Keratinocyte (primary cell): Measurements from ENCODE around the gene ANKRD44. TPM values are rescaled to one million over a fixed set of nuclear protein-coding genes. Genes with fewer than 3 reads are reported as not detected.

Experiments used
- DNase-seq: peaks from one replicate; pipeline ENCODE4 v3.0.0-alpha.2; 2011; ENCODE audit warnings: low read depth, missing footprints, low spot score
- FAIRE-seq: peaks from 2 replicates; lab custom pipeline; 2011; peaks lifted over from hg19 to GRCh38; lab: Jason Lieb, UNC
- H2AFZ ChIP-seq: 2 replicates; pipeline ENCODE4 v1.6.0; 2012; ENCODE audit warnings: low read length, control low read depth, inconsistent platforms; ENCODE audit not compliant: control insufficient read depth
- H3K27ac ChIP-seq: 2 replicates; pipeline ENCODE4 v1.5.1; 2011; ENCODE audit warnings: low read length; ENCODE audit not compliant: control insufficient read depth, insufficient read depth
- H3K27me3 ChIP-seq: 3 replicates; pipeline ENCODE4 v1.6.0; 2011; ENCODE audit warnings: low read length; ENCODE audit not compliant: control insufficient read depth, insufficient read depth; ENCODE audit errors: extremely low read depth
- H3K36me3 ChIP-seq, 2 experiments: 2 replicates in 1 of 2; 3 replicates in 1 of 2; pipeline ENCODE4 v1.5.1; 2011; ENCODE audit warnings: low read length in 2 of 2, mild to moderate bottlenecking in 1 of 2; ENCODE audit not compliant: control insufficient read depth in 2 of 2, insufficient read depth in 2 of 2; ENCODE audit errors: extremely low read depth in 1 of 2
- H3K4me1 ChIP-seq: 3 replicates; pipeline ENCODE4 v1.5.1; 2011; ENCODE audit warnings: low read length; ENCODE audit not compliant: control insufficient read depth, insufficient read depth; ENCODE audit errors: extremely low read depth
- H3K4me2 ChIP-seq: 3 replicates; pipeline ENCODE4 v1.6.0; 2011; ENCODE audit warnings: low read depth, low read length; ENCODE audit not compliant: control insufficient read depth, insufficient read depth; ENCODE audit errors: extremely low read depth
- H3K4me3 ChIP-seq, 3 experiments: fragments of 200-600 bp in 1 of 3; sonication (generic) in 1 of 3; 2 replicates in 2 of 3; 3 replicates in 1 of 3; pipeline ENCODE4 v1.5.1; 2011 to 2016; ENCODE audit warnings: low read length in 3 of 3, mild to moderate bottlenecking in 3 of 3, control low read depth in 2 of 3, inconsistent platforms in 1 of 3, low read depth in 1 of 3, mixed read lengths in 1 of 3, mixed run types in 1 of 3, moderate library complexity in 1 of 3; ENCODE audit not compliant: control insufficient read depth in 2 of 3, insufficient read depth in 2 of 3; ENCODE audit errors: extremely low read depth in 1 of 3
- H3K79me2 ChIP-seq: 2 replicates; pipeline ENCODE4 v1.6.0; 2012; ENCODE audit warnings: low read length; ENCODE audit not compliant: control insufficient read depth, insufficient read depth
- H3K9ac ChIP-seq: 3 replicates; pipeline ENCODE4 v1.6.0; 2011; ENCODE audit warnings: low read length; ENCODE audit not compliant: control insufficient read depth, insufficient read depth; ENCODE audit errors: extremely low read depth
- H3K9me1 ChIP-seq: 3 replicates; pipeline ENCODE4 v1.6.0; 2011; ENCODE audit warnings: low read length; ENCODE audit not compliant: control insufficient read depth, insufficient read depth; ENCODE audit errors: extremely low read depth
- H3K9me3 ChIP-seq: 2 replicates; pipeline ENCODE4 v1.5.1; 2012; ENCODE audit warnings: low read depth, low read length; ENCODE audit not compliant: control insufficient read depth
- H4K20me1 ChIP-seq: 3 replicates; pipeline ENCODE4 v1.6.0; 2011; ENCODE audit warnings: low read length; ENCODE audit not compliant: control insufficient read depth, insufficient read depth; ENCODE audit errors: extremely low read depth
- CTCF ChIP-seq, 3 experiments: IDR thresholded peaks in 1 of 3; conservative IDR thresholded peaks in 1 of 3; optimal IDR thresholded peaks in 1 of 3; 2 replicates in 2 of 3; 3 replicates in 1 of 3; pipeline versions ENCODE3 to v1.5.1; 2011; ENCODE audit warnings: low read length in 3 of 3, mild to moderate bottlenecking in 3 of 3, moderate library complexity in 2 of 3, control low read depth in 1 of 3, inconsistent platforms in 1 of 3; ENCODE audit not compliant: insufficient read depth in 2 of 3; ENCODE audit errors: extremely low read depth in 1 of 3
- EZH2 ChIP-seq: IDR thresholded peaks from one replicate; pipeline ENCODE4 v1.6.1; 2012; ENCODE audit warnings: inconsistent platforms, mild to moderate bottlenecking, low read length, moderate library complexity
- dilution Hi-C: fragments of 300-500 bp; cut with MboI; formaldehyde crosslinking; loops from one replicate; pipeline ENCODE4 v1.7.0; 2020; ENCODE audit warnings: low sequenced_read_pairs; ENCODE audit not compliant: extremely low pct_ligation_motif_present
- polyA plus RNA-seq, 5 experiments: library from polyadenylated mRNA; depleted of rRNA in 3 of 5; stranded (reverse) in 3 of 5; stranded (forward) in 1 of 5; unstranded in 1 of 5; fragments of >200 nt; gene quantifications; 1 replicate in 1 of 5; 2 replicates in 3 of 5; 3 replicates in 1 of 5; pipeline versions ENCODE4 v1.2.1 to v1.2.3, GENCODE V29; 2011 to 2012; ENCODE audit warnings: missing spikeins in 2 of 5, low read depth in 1 of 5, low replicate concordance in 1 of 5

ANKRD44 gene
- polyA plus RNA-seq, 1 donor (not counting 4 experiments of a cell fraction or from before 2014, with no cell fraction given), result 0.35 TPM

GRCh38 chr2:197255543-197255942 lies 55.0 kb downstream of the ANKRD44 start:
- DNase-seq (no peak), FAIRE-seq (no peak)
- Histone ChIP-seq H3K36me3 (no peaks in the 10 kb centered on the region), H3K79me2 (no peaks in the 10 kb centered on the region), H3K9me1 (no peaks in the 10 kb centered on the region), H3K4me3 (no peak overlapping the region), H4K20me1 (no peaks in the 10 kb centered on the region), H3K9me3 (no peaks in the 10 kb centered on the region), H3K4me2 (no peak overlapping the region), H3K27ac (no peak overlapping the region), H3K4me1 (no peaks in the 10 kb centered on the region), H3K27me3 (no peaks in the 10 kb centered on the region), H3K9ac (no peak overlapping the region), H2AFZ (no peak overlapping the region)
- dilution Hi-C loops, result no loop called here
- no peak for TF ChIP-seq CTCF (optimal IDR thresholded peaks at IDR 0.05 in 1 of 3, IDR thresholded peaks at IDR 0.05 in 1 of 3, conservative IDR thresholded peaks at IDR 0.05 in 1 of 3; ENCODE audit: extremely low read depth in 1 of 3, insufficient read depth in 2 of 3, low read length in 3 of 3)
- TF ChIP-seq EZH2, result no peak

- dilution Hi-C loops, result no loop called here
- no peak overlapping the region for H3K27ac ChIP-seq
- TF ChIP-seq EZH2 (no peak), CTCF (optimal IDR thresholded peaks at IDR 0.05 in 1 of 3, IDR thresholded peaks at IDR 0.05 in 1 of 3, conservative IDR thresholded peaks at IDR 0.05 in 1 of 3; ENCODE audit: extremely low read depth in 1 of 3, insufficient read depth in 2 of 3, low read length in 3 of 3) (no peak)
These were observed 55.6 kb downstream of the ANKRD44 start for GRCh38 chr2:197254776-197255530.

More at GRCh38 chr2:197254776-197255530, 55.6 kb downstream of the ANKRD44 start:
- H4K20me1 ChIP-seq, result no peaks in the 10 kb centered on the region
- H3K4me1 ChIP-seq, result no peaks in the 10 kb centered on the region
- H3K4me2 ChIP-seq, result no peak overlapping the region
- H3K9ac ChIP-seq, result no peak overlapping the region
- no peak overlapping the region for H2AFZ ChIP-seq
- no peaks in the 10 kb centered on the region for H3K27me3 ChIP-seq
- no peaks in the 10 kb centered on the region for H3K36me3 ChIP-seq
- H3K9me3 ChIP-seq, result no peaks in the 10 kb centered on the region
- H3K4me3 ChIP-seq, result no peak overlapping the region
- no peak for DNase-seq
- no peaks in the 10 kb centered on the region for H3K9me1 ChIP-seq
- no peaks in the 10 kb centered on the region for H3K79me2 ChIP-seq
- no peak for FAIRE-seq
